ENCODE data around the gene NOD2.

NOD2 gene

DNA sequence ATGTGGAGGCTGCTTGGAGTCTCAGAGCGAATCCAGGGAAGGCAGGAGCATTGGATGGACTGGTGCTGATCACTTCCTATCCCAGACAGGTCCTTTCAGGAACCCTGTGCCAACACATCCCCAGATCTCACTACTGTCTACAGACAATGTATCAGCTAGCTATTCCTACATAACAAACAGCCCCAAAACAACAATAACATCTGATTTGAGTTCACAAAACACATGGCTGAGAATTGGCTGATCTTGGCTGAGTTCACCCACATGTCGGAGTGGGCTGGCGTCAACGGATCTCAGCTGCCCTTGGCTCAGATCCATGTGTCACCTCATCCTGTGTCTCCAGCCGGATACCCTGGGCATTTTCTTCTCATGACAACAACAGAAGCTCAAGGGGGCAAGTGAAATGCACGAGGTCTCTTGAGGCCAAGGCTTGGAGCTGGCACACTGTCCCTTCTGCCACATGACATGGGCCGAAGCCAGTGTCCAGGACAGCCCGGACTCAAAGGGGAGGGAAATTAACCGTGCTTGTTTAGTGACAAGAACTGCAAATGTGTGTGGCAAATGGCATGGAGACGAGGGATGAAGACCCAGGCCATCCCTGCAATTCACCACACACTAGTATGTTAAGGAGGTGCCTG, 31.0 kb upstream of the NOD2 start:
- Histone ChIP-seq H3K9ac (ENCODE audit: low read depth, low read length) (no peak overlapping the region), H3K9me3 (ENCODE audit: insufficient read depth, low read depth, low read length) (no peaks in the 10 kb centered on the region), H3K27ac (ENCODE audit: low read length) (no peak overlapping the region), H3K27me3 (ENCODE audit: insufficient read depth, low read length) (peaks cover 9% of the 10 kb centered on the region), H3K36me3 (ENCODE audit: insufficient read depth, low read depth, low read length) (no peaks in the 10 kb centered on the region), H3K4me1 (ENCODE audit: insufficient read depth, low read length) (no peaks in the 10 kb centered on the region; the same call in 1 of the 2 replicates), H3K4me3 (ENCODE audit: low read length) (no peak overlapping the region)

DNA sequence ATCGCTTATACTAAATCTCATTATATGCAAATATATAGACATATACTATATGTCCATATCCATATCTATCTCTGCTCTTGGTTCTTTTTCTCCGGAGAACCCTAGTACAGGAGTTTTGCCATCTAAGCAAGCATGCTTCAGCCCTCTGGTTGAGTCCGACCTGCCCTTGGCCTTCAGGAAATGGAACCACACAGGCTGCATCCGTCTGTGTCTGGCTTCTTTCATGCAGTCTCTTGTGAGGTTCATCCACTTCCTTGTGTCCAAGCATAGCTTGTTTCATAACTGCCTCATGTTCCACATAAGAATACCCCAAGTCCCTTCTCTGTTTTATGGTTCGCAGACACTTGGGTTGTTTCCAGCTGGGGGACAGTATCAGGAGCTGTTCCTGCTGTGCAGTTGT, 29.1 kb upstream of the NOD2 start:
- H3K27ac ChIP-seq (ENCODE audit: low read length): no peak overlapping the region
- H3K27me3 ChIP-seq (ENCODE audit: insufficient read depth, low read length): peaks cover 9% of the 10 kb centered on the region
- no peak overlapping the region for H3K9ac ChIP-seq (ENCODE audit: low read depth, low read length)
- H3K4me3 ChIP-seq (ENCODE audit: low read length): no peak overlapping the region
- H3K36me3 ChIP-seq (ENCODE audit: insufficient read depth, low read depth, low read length): no peaks in the 10 kb centered on the region
- no peaks in the 10 kb centered on the region for H3K9me3 ChIP-seq (ENCODE audit: insufficient read depth, low read depth, low read length)
- H3K4me1 ChIP-seq (ENCODE audit: insufficient read depth, low read length): no peaks in the 10 kb centered on the region; the same call in 1 of the 2 replicates

DNA sequence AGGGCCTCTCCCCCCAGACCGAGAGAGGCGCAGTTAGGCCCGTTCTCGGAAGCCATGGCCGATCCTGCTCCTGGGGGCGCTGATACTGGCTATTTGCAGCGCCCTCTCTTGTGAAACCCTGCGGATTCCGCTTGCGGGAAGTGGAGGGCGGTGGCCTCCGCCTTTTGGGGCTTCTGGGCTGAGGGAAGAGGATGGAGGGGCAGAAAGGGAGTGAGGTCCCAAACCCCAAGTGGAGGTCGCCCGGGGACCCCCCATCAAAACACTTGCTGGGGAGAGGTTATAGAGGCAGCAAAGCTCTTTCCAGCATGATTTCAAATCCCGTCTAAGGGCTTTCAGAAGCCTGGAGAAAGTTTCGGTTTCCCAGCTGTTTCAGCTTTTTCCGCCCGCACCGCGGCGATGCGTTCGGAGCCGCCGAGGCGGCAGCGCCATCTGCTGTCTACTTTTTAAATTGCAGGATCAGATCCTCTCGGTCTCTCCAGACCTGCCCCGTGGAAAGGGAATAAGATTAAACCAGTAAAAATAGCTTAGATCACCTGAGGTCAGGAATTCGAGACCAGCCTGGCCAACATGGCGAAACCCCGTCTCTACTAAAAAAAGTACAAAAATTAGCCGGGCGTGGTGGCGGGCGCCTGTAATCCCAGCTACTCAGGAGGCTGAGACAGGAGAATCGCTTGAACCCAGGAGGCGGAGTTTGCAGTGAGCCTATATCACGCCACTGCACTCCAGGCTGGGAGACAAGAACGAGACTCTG, 28.1 kb upstream of the NOD2 start:
- no peaks in the 10 kb centered on the region; the same call in 1 of the 2 replicates for H3K4me1 ChIP-seq (ENCODE audit: insufficient read depth, low read length)
- H3K9me3 ChIP-seq (ENCODE audit: insufficient read depth, low read depth, low read length): no peaks in the 10 kb centered on the region
- H3K4me3 ChIP-seq (ENCODE audit: low read length): peak overlapping the region; percentile 78
- H3K27me3 ChIP-seq (ENCODE audit: insufficient read depth, low read length): peaks cover 9% of the 10 kb centered on the region
- peak overlapping the region; percentile 80; the same call in 1 of the 2 replicates for H3K9ac ChIP-seq (ENCODE audit: low read depth, low read length)
- no peak overlapping the region for H3K27ac ChIP-seq (ENCODE audit: low read length)
- H3K36me3 ChIP-seq (ENCODE audit: insufficient read depth, low read depth, low read length): no peaks in the 10 kb centered on the region

DNA sequence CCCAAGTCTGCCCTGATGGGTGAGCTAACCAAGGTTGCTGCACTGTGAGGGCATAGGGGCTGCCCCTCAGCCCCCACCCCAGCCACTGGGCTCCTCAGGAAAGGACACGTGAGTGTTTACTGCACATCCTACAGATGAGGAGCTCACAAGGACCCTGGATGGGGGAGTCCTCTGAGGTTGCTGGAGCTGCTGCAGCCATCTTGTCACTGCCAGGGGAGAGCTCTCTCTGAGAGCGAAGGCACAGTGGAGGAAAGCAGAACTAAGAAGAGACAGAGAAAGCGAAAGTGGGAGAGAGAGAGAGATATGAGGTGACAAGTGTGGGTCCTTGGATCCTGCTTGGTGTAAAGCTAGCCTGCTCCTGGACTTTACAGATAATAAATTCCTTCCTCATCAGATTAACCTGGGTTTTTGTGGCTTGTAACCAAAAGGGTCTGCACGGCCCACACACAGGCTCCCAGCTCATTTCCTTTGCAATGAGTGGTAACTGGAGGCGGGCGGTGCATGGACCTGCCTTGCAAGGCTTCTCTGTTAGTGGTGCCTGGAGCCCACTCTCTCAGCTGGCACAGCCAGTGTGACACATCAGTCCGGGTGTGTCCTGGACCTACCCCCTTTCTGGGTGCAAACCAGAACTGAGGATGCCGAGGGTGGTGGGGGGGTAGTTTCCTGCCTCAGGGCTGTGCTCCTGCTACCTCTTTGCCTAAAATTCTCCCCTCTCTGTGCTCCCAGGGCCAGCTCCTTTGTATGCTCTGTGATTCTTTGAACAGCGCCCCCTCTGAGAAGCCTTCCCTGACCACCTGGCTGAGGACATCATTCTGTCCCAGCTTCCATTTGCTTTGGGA, 26.5 kb upstream of the NOD2 start:
- Histone ChIP-seq H3K4me3 (ENCODE audit: low read length) (no peak overlapping the region), H3K4me1 (ENCODE audit: insufficient read depth, low read length) (no peaks in the 10 kb centered on the region; the same call in 1 of the 2 replicates), H3K36me3 (ENCODE audit: insufficient read depth, low read depth, low read length) (no peaks in the 10 kb centered on the region), H3K27ac (ENCODE audit: low read length) (no peak overlapping the region), H3K27me3 (ENCODE audit: insufficient read depth, low read length) (peaks cover 9% of the 10 kb centered on the region), H3K9ac (ENCODE audit: low read depth, low read length) (no peak overlapping the region), H3K9me3 (ENCODE audit: insufficient read depth, low read depth, low read length) (peaks cover 9% of the 10 kb centered on the region)

DNA sequence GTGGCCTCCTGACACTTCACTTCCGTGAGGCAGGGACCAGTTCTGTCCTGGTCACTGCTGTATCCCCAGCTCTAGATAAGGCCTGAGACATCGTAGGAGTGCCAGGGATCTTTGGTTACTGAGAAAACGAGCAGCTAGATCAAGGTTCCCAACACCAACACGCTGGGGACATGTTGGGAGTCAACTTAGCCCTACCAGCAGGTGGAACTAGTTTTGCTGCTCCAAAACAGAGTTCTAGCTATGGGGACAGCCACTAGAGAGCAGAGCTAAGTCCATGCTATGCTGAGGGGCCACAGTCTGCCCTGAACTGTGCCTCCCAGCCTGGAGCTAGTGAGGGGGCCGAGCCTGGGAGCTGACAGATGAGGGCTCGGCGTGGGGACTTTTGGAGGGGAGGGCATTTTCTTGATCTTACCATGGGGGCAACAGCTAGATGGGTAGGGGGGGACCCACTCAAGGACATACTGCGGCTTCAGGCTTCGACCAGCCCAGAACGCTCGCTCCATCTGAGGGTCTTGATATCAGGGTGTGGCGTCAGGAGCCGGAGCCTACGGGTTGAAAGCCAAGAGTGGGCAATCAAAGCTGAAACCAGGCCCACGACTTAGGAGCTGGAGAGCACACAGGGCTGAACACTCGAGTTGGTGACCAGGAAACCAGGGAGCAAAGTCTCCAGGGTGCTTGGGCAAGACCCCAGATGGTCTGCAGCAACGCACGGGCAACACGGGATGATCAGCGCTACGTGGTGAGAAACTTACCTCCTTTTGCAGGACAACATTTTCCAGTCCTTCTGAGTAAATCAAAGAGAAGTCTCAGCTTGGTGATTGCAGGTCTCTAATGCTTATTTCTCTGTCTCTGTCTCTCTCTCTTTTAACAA, 25.7 kb upstream of the NOD2 start:
- peaks cover 9% of the 10 kb centered on the region for H3K27me3 ChIP-seq (ENCODE audit: insufficient read depth, low read length)
- H3K9me3 ChIP-seq (ENCODE audit: insufficient read depth, low read depth, low read length): peaks cover 18% of the 10 kb centered on the region
- H3K4me1 ChIP-seq (ENCODE audit: insufficient read depth, low read length): no peaks in the 10 kb centered on the region; the same call in 1 of the 2 replicates
- H3K36me3 ChIP-seq (ENCODE audit: insufficient read depth, low read depth, low read length): no peaks in the 10 kb centered on the region
- no peak overlapping the region for H3K4me3 ChIP-seq (ENCODE audit: low read length)
- H3K27ac ChIP-seq (ENCODE audit: low read length): no peak overlapping the region
- H3K9ac ChIP-seq (ENCODE audit: low read depth, low read length): no peak overlapping the region

DNA sequence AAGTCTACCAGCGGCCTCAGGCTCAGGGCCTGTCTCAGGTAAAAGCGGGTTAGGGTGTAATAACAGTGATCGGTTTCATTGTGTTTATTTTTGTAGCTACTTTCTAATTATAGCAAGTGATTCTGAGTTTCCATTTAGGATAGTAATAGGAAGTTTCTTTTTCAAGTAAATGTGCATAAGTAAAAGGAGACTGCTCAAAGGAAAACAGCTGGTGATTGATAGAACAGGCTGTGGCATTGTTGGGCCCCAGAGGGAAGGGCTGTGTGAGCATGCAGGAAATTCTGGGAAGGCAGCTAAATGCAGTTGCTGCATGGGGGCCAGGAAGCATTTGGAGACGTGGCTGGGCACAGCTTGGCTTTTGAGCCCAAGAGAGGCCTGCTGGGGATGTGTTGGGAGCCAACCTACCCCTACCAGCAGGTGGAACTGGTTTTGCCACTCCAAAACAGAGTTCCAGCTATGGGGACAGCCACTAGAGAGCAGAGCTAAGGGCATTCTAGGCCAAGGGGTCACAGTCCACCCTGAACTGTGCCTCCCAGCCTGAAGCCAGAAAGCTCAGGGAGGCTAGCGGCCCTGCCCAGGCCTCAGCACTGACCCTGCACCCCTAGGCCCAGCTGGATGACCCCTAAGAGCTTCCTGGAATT, 24.9 kb upstream of the NOD2 start:
- H3K27me3 ChIP-seq (ENCODE audit: insufficient read depth, low read length): peaks cover 9% of the 10 kb centered on the region
- H3K4me1 ChIP-seq (ENCODE audit: insufficient read depth, low read length): no peaks in the 10 kb centered on the region; the same call in 1 of the 2 replicates
- H3K36me3 ChIP-seq (ENCODE audit: insufficient read depth, low read depth, low read length): no peaks in the 10 kb centered on the region
- H3K9me3 ChIP-seq (ENCODE audit: insufficient read depth, low read depth, low read length): peaks cover 20% of the 10 kb centered on the region
- no peak overlapping the region for H3K9ac ChIP-seq (ENCODE audit: low read depth, low read length)
- H3K27ac ChIP-seq (ENCODE audit: low read length): no peak overlapping the region
- H3K4me3 ChIP-seq (ENCODE audit: low read length): no peak overlapping the region

DNA sequence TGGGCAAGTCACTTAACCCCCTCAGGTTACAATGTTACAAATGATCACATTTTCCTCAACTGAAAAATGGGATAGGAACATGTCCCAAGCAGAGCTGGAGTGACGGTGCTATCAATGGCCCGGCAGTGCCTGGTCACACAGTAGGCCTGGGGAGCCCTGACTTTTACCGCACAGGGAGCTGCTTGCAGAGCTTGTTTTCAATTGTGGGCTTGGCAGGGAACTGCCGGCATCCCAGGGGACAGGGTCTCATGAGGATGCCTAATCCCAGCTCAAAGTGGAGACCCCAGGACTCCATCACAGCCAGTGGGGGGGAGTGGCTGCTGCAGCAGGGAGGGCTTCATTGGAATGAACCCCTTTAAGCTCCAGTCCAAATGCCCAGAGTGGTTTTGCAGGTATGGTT, 23.7 kb upstream of the NOD2 start:
- Histone ChIP-seq H3K9ac (ENCODE audit: low read depth, low read length) (no peak overlapping the region), H3K27ac (ENCODE audit: low read length) (no peak overlapping the region), H3K4me1 (ENCODE audit: insufficient read depth, low read length) (no peaks in the 10 kb centered on the region; the same call in 1 of the 2 replicates), H3K27me3 (ENCODE audit: insufficient read depth, low read length) (peaks cover 2% of the 10 kb centered on the region), H3K9me3 (ENCODE audit: insufficient read depth, low read depth, low read length) (peaks cover 20% of the 10 kb centered on the region), H3K36me3 (ENCODE audit: insufficient read depth, low read depth, low read length) (no peaks in the 10 kb centered on the region), H3K4me3 (ENCODE audit: low read length) (no peak overlapping the region)

DNA sequence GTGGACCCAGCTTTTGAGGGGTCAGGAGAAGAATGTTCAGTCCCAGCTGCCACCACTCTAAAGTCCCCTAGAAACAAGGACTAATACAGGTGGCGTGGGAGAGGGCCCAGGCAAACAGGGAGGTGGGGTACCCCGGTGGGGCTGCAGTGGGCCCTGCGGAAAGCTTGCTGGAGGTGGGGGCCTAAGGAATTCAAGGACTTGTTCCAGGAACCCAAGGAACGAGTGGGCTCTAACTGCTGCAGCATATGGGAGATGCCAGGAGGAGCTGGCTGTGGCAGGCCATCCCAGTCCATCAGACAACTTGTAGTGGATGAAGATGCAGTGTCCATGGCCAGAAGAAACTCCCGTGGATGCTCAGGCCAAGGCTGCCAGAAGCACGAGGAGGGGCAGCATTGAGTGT, 22.9 kb upstream of the NOD2 start:
- no peaks in the 10 kb centered on the region for H3K27me3 ChIP-seq (ENCODE audit: insufficient read depth, low read length)
- H3K27ac ChIP-seq (ENCODE audit: low read length): no peak overlapping the region
- peaks cover 20% of the 10 kb centered on the region for H3K9me3 ChIP-seq (ENCODE audit: insufficient read depth, low read depth, low read length)
- H3K4me1 ChIP-seq (ENCODE audit: insufficient read depth, low read length): no peaks in the 10 kb centered on the region
- no peak overlapping the region for H3K9ac ChIP-seq (ENCODE audit: low read depth, low read length)
- H3K4me3 ChIP-seq (ENCODE audit: low read length): no peak overlapping the region
- H3K36me3 ChIP-seq (ENCODE audit: insufficient read depth, low read depth, low read length): no peaks in the 10 kb centered on the region

DNA sequence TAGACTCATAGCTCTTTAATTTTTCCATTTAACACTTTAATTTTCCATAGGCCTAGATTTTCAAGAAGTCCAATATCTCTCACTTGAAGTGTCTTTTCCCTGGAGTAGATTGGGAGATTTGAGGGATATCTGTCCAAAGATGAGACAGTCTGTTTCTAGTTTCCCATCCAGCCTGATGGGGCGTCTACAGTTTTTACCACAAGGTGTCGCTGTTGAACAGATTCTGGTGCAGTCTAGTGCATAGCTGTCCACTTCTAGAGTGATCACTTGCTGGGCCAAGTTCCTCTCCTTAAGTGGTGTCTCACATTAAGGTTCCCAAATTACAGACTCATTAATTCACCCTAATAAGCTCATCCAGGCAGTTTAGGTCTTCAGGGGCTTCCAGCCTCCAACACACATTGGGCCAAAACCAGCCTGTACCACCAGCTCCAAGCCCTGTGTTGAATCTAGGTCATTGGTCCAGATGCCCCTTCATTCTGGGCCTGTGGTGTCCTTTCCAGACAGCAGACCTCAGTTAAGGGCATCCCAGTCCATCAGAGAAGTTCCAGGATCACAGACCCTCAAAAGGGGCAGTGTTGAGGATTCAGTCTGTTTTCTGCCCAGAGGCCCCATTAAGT, 21.7 kb upstream of the NOD2 start:
- Histone ChIP-seq H3K27me3 (ENCODE audit: insufficient read depth, low read length) (no peaks in the 10 kb centered on the region), H3K36me3 (ENCODE audit: insufficient read depth, low read depth, low read length) (no peaks in the 10 kb centered on the region), H3K9ac (ENCODE audit: low read depth, low read length) (no peak overlapping the region), H3K27ac (ENCODE audit: low read length) (no peak overlapping the region), H3K9me3 (ENCODE audit: insufficient read depth, low read depth, low read length) (peaks cover 20% of the 10 kb centered on the region), H3K4me3 (ENCODE audit: low read length) (no peak overlapping the region), H3K4me1 (ENCODE audit: insufficient read depth, low read length) (no peaks in the 10 kb centered on the region)

DNA sequence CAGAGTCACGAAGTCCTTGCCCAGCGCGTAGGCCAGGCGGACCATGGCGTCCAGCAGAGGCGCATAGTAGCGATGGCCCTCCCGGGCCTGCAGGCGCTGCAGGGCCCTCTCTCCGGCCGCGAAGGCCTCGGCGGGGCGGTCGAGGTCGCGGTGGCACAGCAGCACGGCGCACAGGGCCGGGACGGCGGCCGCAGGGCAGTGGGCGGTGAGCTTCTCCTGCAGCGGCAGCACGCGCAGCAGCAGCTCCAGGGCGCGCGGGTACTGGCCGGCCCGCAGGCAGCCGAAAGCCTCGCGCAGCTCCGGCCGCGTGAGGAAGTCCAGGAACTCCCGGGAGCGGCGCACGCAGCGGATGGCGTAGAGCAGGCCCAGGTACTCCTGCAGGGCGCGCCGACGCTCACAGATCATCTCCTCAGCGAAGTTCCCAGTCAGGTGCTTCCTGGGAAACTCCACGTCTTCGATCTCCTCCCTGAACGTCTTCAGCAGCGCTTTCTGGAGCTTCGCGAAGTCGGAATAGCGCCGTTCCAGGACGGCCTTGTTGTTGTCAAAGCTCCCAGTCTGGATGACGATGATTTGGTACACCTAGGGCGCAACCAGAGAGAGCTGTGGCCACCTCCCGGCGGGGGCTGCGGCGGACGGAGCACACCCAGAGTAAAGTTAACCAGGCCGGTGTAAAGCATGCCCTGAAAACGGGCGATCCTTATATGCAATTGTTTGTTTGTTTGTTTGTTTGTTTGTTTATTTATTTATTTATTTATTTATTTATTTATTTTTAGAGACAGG, 19.7 kb upstream of the NOD2 start:
- no peaks in the 10 kb centered on the region for H3K4me1 ChIP-seq (ENCODE audit: insufficient read depth, low read length)
- no peak overlapping the region for H3K4me3 ChIP-seq (ENCODE audit: low read length)
- peaks cover 20% of the 10 kb centered on the region for H3K9me3 ChIP-seq (ENCODE audit: insufficient read depth, low read depth, low read length)
- H3K27ac ChIP-seq (ENCODE audit: low read length): no peak overlapping the region
- no peak overlapping the region for H3K9ac ChIP-seq (ENCODE audit: low read depth, low read length)
- no peaks in the 10 kb centered on the region for H3K36me3 ChIP-seq (ENCODE audit: insufficient read depth, low read depth, low read length)
- no peaks in the 10 kb centered on the region for H3K27me3 ChIP-seq (ENCODE audit: insufficient read depth, low read length)

Data from iPS-20b (cell line).